GM12801 (cell line): ENCODE data around the gene PRRC1.

ENCODE experiments used
- TF ChIP-seq, protein P1 (sequence below): IDR thresholded peaks from one replicate; pipeline ENCODE4 v1.5.1; 2011; ENCODE audit warnings: control low read depth; ENCODE audit not compliant: insufficient read length; ENCODE audit errors: extremely low read depth

Gene PRRC1

DNA sequence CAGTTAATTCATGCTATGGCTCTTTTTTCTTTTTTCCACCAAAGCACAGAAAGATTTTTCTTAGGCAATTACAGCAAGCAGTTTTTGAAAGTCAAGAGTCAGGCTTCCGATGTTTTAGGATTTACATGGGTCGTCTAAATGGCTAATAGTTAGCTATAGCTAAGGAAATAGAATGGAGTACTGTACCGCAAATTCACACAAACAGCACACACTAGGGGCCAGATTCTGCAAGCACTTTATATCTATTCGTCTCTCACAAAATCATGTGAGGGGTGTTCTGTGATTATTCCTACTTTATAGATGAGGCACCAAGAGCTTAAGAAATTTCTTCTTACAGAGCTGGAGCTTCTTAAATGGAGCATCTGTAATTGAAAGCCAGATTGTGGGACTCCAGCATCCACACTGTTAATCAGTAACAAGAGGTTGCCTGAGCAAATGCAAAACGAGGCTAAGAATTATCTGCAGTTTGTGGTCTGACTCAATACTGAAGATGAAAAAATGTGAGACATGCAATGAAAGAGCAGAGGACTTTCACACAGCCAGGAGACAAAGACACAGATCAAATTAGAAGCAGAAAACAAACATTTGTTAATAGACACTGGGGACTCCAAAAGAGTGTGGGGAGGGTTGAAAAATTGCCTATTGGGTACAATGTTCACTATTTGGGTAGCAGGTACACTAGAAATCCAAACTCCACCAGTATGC is 68.8 kb downstream of the PRRC1 start:
- TF ChIP-seq, protein P1, sequence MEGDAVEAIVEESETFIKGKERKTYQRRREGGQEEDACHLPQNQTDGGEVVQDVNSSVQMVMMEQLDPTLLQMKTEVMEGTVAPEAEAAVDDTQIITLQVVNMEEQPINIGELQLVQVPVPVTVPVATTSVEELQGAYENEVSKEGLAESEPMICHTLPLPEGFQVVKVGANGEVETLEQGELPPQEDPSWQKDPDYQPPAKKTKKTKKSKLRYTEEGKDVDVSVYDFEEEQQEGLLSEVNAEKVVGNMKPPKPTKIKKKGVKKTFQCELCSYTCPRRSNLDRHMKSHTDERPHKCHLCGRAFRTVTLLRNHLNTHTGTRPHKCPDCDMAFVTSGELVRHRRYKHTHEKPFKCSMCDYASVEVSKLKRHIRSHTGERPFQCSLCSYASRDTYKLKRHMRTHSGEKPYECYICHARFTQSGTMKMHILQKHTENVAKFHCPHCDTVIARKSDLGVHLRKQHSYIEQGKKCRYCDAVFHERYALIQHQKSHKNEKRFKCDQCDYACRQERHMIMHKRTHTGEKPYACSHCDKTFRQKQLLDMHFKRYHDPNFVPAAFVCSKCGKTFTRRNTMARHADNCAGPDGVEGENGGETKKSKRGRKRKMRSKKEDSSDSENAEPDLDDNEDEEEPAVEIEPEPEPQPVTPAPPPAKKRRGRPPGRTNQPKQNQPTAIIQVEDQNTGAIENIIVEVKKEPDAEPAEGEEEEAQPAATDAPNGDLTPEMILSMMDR, result no peak

DNA sequence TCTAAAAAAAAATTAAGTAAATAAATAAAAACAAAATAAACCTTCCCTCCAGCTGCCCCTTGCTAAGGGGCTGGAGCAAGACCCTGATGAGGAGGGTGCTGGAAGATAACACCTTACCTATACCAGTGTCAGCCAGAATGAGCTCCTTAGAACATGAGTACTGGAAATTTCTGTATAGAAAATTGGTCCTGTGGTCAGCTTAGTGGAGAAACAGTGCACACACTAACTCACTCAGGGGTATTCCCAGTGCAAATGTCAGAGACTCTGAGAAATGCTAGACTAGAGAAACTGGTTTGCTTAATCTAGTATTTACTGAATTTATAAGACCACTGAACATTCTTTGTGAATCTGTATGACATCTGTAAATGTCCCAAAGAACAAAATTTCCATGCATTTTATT is 69.4 kb downstream of the PRRC1 start:
- TF ChIP-seq, protein P1, result no peak

DNA sequence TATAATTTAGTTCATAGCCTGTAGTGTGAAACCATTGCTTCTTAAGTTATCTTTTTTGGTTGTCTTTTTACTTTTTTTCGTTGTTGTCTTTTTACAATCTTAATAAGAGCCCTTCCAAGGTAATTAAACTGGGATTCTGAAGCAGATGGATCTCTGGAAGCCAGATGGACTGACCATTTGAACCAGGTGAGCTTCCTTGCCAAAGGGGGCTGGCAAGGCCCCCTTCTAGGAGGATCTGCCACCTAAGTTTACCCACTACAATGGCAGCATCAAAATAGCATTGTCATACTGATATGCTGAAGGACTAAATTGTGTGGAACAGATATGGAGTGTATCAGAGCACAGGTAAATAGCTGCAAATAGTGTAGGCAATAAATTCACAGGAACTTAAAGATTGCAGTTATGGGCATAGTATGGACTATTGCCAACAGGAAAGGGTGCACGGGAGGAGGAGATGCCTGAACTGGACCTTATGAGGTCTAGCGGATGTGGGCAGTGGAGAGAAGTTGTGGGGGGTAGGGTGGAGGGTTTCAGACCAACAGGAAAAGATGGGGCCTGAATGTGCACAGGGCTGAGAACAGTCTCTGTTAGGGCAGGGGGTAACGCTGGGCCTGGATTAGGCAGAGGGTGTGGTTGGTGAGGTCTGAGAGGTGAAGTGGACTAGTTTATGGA is 69.9 kb downstream of the PRRC1 start:
- TF ChIP-seq, protein P1, result no peak

DNA sequence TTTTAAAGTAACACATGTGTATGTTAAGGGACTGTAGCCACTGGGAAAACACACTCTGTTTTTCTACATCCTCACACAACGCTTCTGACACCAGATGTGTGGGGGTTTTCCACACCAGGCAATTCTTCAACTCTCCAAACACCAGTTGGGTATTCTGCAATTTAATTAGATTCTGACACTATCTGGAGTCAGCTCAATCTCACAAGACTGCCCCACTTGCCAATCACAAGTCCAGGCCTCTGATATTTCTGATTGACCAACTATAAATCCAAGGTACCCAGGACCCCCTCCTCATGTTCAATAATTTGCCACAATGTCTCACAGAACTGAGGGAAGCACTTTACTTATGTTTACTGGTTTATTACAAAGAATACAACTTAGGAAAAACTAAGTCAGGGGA is 70.9 kb downstream of the PRRC1 start:
- TF ChIP-seq, protein P1, result no peak

DNA sequence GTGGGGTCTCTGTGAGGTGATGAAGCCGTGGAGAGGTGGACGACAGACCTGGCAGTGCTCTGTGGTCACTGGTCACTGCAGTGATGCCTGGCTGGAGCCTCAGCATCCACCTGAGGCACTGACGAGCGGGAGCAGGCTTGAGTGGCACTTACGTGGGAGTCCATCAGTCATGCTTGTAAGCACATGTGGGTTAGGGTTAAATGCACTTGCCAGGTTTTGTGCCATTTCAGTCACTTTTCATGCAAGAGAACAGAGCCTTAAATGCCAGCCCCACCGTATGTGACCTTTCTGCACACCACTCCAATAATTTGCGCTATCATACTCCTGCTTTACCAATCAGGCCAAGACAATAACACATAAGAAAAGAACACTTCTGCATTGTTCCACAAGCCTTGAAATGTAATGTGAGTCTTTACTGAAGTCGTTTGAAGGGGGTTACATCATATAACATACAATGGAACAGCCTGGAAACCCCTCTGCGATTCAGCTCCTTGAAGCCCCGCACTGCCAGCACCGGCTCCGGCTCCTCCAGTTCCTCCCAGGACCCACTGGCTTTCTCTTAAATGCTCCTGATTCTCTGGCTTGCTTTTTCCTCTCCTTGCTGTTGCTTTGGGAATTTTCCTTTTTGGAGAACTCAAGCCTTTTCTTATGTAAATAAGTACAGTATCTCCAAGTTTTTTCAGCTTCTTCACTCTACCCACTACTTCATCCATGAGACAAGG is 72.0 kb downstream of the PRRC1 start:
- TF ChIP-seq, protein P1, result no peak

DNA sequence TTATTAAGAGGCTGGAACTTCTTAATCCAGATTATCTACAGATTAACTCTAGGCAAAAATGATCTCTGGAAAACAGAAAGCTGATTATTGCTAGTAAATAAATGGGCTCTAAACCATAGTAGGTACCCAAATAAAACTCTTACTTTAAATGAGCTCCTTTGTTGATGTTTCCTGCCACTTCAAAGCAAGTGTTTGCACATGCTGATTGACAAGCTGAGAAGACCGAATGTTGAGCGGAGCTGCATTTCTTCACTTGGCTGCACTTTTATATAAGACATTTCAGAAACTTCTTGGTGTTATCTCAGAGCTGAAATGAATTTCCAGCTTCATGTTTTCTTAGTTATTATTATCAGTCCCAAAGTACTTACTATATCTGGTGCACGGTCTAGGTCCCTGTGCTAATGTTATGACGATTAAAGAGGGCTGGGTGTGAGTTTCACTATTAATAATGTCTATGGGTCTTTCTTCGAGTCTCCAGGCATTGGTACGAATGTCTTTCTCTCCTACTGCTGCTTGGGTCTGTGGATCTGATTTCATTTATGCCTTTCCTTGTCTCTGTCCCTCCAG is 72.8 kb downstream of the PRRC1 start:
- TF ChIP-seq, protein P1, result no peak

DNA sequence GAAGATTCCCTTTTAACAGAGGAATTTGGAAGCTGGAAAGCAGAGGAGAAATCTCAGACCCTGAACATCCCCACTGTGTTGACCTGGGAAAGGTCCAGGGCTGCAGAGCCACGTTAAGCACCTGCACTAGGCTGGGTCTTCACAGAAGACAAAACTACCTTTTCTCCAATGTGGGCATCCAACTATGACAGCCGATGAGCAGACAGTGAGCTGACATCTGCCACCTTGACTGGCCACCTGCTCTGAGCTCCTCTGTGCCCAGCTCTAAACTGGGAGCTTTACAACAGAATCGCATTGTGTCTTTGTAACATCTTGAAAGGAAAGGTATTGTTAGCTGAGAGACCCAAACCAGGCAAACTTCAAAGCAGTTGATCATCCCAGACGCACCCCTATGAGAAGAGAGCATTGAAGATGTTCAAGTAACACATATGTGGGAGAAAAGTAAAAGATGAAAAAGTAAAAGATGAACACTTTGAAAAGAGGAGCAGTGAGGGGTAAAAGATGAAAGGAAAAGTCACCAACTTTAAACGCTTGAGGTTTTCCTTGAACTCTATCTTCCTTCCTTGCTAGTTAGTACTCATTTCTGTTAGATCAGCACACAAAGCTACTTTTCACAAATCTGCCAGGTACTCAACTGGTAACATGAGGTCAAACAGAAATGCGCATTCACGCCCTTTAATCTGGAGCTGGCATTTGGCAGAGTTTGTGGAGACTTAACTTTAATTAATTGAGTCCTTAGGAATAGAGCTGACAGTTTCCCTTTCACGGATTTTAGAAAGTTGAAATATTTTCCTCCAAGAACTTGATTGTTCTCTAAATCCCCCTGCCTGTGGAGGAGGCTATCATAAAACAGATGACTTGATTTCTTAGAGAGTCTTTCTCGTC is 78.3 kb downstream of the PRRC1 start:
- TF ChIP-seq, protein P1, result no peak
